ENCODE results near the gene DUOXA1.

DNA sequence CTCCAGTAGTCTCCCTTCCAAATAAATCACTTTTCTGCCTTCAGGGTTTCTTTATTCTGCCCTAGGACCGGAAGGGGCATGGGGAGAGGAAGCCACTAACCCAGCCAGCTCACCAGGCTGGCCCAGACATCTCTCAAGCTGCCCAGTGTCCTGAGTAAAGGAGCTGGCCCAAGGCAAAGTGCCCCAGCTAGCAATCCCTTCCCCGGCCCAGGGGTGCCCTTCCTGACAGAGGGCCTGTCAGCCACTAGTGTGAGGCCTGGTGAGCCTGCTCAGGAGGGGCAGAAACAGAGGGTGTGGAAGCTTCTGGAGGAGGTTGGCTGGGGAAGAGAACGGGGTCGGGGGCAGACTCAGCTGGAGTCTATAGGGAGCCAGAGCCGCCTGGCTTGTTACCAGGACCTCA lies 35.9 kb upstream of the DUOXA1 start:
- TF ChIP-seq, protein P1, sequence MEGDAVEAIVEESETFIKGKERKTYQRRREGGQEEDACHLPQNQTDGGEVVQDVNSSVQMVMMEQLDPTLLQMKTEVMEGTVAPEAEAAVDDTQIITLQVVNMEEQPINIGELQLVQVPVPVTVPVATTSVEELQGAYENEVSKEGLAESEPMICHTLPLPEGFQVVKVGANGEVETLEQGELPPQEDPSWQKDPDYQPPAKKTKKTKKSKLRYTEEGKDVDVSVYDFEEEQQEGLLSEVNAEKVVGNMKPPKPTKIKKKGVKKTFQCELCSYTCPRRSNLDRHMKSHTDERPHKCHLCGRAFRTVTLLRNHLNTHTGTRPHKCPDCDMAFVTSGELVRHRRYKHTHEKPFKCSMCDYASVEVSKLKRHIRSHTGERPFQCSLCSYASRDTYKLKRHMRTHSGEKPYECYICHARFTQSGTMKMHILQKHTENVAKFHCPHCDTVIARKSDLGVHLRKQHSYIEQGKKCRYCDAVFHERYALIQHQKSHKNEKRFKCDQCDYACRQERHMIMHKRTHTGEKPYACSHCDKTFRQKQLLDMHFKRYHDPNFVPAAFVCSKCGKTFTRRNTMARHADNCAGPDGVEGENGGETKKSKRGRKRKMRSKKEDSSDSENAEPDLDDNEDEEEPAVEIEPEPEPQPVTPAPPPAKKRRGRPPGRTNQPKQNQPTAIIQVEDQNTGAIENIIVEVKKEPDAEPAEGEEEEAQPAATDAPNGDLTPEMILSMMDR (IDR thresholded peaks at IDR 0.05): no peak
- TF ChIP-seq POLR2A (IDR thresholded peaks at IDR 0.05) (no peak), POLR2AphosphoS5 (IDR thresholded peaks at IDR 0.05) (no peak)

All from breast epithelium (tissue), 3 donors.